ENCODE data around the gene SPDYE8. TPM values are rescaled to one million over a fixed set of nuclear protein-coding genes. Genes with fewer than 3 reads are reported as not detected.
"Not testable (repeated sequence)": the region's sequence is repeated elsewhere in the genome, so short reads cannot be mapped to it uniquely, and the experiment has no call there.

SPDYE8 gene
- total and polyA plus RNA-seq, 2 donors (not counting 1 experiment from before 2014, with no cell fraction given), result not detected

GRCh38 chr7:72976434-72976833 is 53.1 kb downstream of the SPDYE8 start:
- H3K27me3 ChIP-seq (replicated peaks in 1 of 4; ENCODE audit: control extremely low read depth in 1 of 4, control insufficient read depth in 3 of 4, insufficient read depth in 4 of 4, low read length in 3 of 4); intact Hi-C loops (cut with micrococcal nuclease); H4K20me1 ChIP-seq (ENCODE audit: control insufficient read depth, insufficient read depth, low read length, poor library complexity, severe bottlenecking); H3K4me3 Mint-ChIP-seq; ATAC-seq (ENCODE audit: low read depth); H3K4me1 ChIP-seq (ENCODE audit: control insufficient read depth in 2 of 2, insufficient read depth in 2 of 2, low read length in 2 of 2); H3K79me2 ChIP-seq (ENCODE audit: control insufficient read depth, insufficient read depth, low read length); H2AFZ ChIP-seq (ENCODE audit: insufficient read depth, low read depth, low read length, poor library complexity, severe bottlenecking); H3K4me3 ChIP-seq (ENCODE audit: control extremely low read depth in 1 of 5, extremely low read depth in 1 of 5, insufficient read depth in 1 of 5, low read depth in 2 of 5, low read length in 4 of 5); POLR2A ChIA-PET; DNase-seq; H3K27ac ChIP-seq (ENCODE audit: low read length in 2 of 2); H3K36me3 ChIP-seq (replicated peaks in 1 of 2; ENCODE audit: control extremely low read depth in 1 of 2, control insufficient read depth in 1 of 2, extremely low read depth in 1 of 2, insufficient read depth in 2 of 2, low read length in 1 of 2); CTCF ChIA-PET; H3K27me3 Mint-ChIP-seq; H3K9me3 ChIP-seq (ENCODE audit: control extremely low read depth in 1 of 3, control insufficient read depth in 2 of 3, insufficient read depth in 1 of 3, low read length in 2 of 3); H3K9ac ChIP-seq (ENCODE audit: low read length); H3K27ac Mint-ChIP-seq; H3K4me1 Mint-ChIP-seq; H3K9me3 Mint-ChIP-seq (ENCODE audit: insufficient read depth); H3K4me2 ChIP-seq (replicated peaks; ENCODE audit: low read depth, low read length, poor library complexity, severe bottlenecking): not testable (repeated sequence)
- no CpG with 5 or more reads among the region's 12 CpGs for WGBS (ENCODE audit: insufficient coverage)

GRCh38 chr7:72975656-72976286 is 53.8 kb downstream of the SPDYE8 start:
- H3K4me1 Mint-ChIP-seq; H3K79me2 ChIP-seq (ENCODE audit: control insufficient read depth, insufficient read depth, low read length); H3K27me3 Mint-ChIP-seq; POLR2A ChIA-PET; H3K4me2 ChIP-seq (replicated peaks; ENCODE audit: low read depth, low read length, poor library complexity, severe bottlenecking); H2AFZ ChIP-seq (ENCODE audit: insufficient read depth, low read depth, low read length, poor library complexity, severe bottlenecking); H3K4me3 ChIP-seq (ENCODE audit: control extremely low read depth in 1 of 5, extremely low read depth in 1 of 5, insufficient read depth in 1 of 5, low read depth in 2 of 5, low read length in 4 of 5); H3K9me3 Mint-ChIP-seq (ENCODE audit: insufficient read depth); H4K20me1 ChIP-seq (ENCODE audit: control insufficient read depth, insufficient read depth, low read length, poor library complexity, severe bottlenecking); intact Hi-C loops (cut with micrococcal nuclease); H3K9me3 ChIP-seq (ENCODE audit: control extremely low read depth in 1 of 3, control insufficient read depth in 2 of 3, insufficient read depth in 1 of 3, low read length in 2 of 3); ATAC-seq (ENCODE audit: low read depth); H3K36me3 ChIP-seq (replicated peaks in 1 of 2; ENCODE audit: control extremely low read depth in 1 of 2, control insufficient read depth in 1 of 2, extremely low read depth in 1 of 2, insufficient read depth in 2 of 2, low read length in 1 of 2); H3K9ac ChIP-seq (ENCODE audit: low read length); H3K27ac ChIP-seq (ENCODE audit: low read length in 2 of 2); H3K27me3 ChIP-seq (replicated peaks in 1 of 4; ENCODE audit: control extremely low read depth in 1 of 4, control insufficient read depth in 3 of 4, insufficient read depth in 4 of 4, low read length in 3 of 4); H3K4me1 ChIP-seq (ENCODE audit: control insufficient read depth in 2 of 2, insufficient read depth in 2 of 2, low read length in 2 of 2); H3K27ac Mint-ChIP-seq; H3K4me3 Mint-ChIP-seq; CTCF ChIA-PET; DNase-seq: not testable (repeated sequence)
- 97% methylated on average over 4 of the region's 55 CpGs for WGBS (ENCODE audit: insufficient coverage)

- H3K27ac Mint-ChIP-seq; H3K27me3 Mint-ChIP-seq; H2AFZ ChIP-seq (ENCODE audit: insufficient read depth, low read depth, low read length, poor library complexity, severe bottlenecking); H3K27ac ChIP-seq (ENCODE audit: low read length in 2 of 2); H4K20me1 ChIP-seq (ENCODE audit: control insufficient read depth, insufficient read depth, low read length, poor library complexity, severe bottlenecking); H3K4me2 ChIP-seq (replicated peaks; ENCODE audit: low read depth, low read length, poor library complexity, severe bottlenecking); H3K79me2 ChIP-seq (ENCODE audit: control insufficient read depth, insufficient read depth, low read length); H3K9me3 Mint-ChIP-seq (ENCODE audit: insufficient read depth); H3K9me3 ChIP-seq (ENCODE audit: control extremely low read depth in 1 of 3, control insufficient read depth in 2 of 3, insufficient read depth in 1 of 3, low read length in 2 of 3); H3K4me1 ChIP-seq (ENCODE audit: control insufficient read depth in 2 of 2, insufficient read depth in 2 of 2, low read length in 2 of 2); H3K4me3 Mint-ChIP-seq; H3K27me3 ChIP-seq (replicated peaks in 1 of 4; ENCODE audit: control extremely low read depth in 1 of 4, control insufficient read depth in 3 of 4, insufficient read depth in 4 of 4, low read length in 3 of 4); H3K4me1 Mint-ChIP-seq; H3K36me3 ChIP-seq (replicated peaks in 1 of 2; ENCODE audit: control extremely low read depth in 1 of 2, control insufficient read depth in 1 of 2, extremely low read depth in 1 of 2, insufficient read depth in 2 of 2, low read length in 1 of 2); POLR2A ChIA-PET; intact Hi-C loops (cut with micrococcal nuclease); ATAC-seq (ENCODE audit: low read depth); H3K9ac ChIP-seq (ENCODE audit: low read length); DNase-seq; H3K4me3 ChIP-seq (ENCODE audit: control extremely low read depth in 1 of 5, extremely low read depth in 1 of 5, insufficient read depth in 1 of 5, low read depth in 2 of 5, low read length in 4 of 5); CTCF ChIA-PET: not testable (repeated sequence)
- WGBS (ENCODE audit: insufficient coverage), result no CpG with 5 or more reads among the region's 7 CpGs
Measured at GRCh38 chr7:72974781-72975180, 54.8 kb downstream of the SPDYE8 start.

- POLR2A ChIA-PET; H3K4me3 Mint-ChIP-seq; H2AFZ ChIP-seq (ENCODE audit: insufficient read depth, low read depth, low read length, poor library complexity, severe bottlenecking); H3K27me3 ChIP-seq (replicated peaks in 1 of 4; ENCODE audit: control extremely low read depth in 1 of 4, control insufficient read depth in 3 of 4, insufficient read depth in 4 of 4, low read length in 3 of 4); H3K27ac Mint-ChIP-seq; H3K9me3 ChIP-seq (ENCODE audit: control extremely low read depth in 1 of 3, control insufficient read depth in 2 of 3, insufficient read depth in 1 of 3, low read length in 2 of 3); DNase-seq; H3K27ac ChIP-seq (ENCODE audit: low read length in 2 of 2); H3K4me3 ChIP-seq (ENCODE audit: control extremely low read depth in 1 of 5, extremely low read depth in 1 of 5, insufficient read depth in 1 of 5, low read depth in 2 of 5, low read length in 4 of 5); H3K27me3 Mint-ChIP-seq; CTCF ChIA-PET; H3K4me2 ChIP-seq (replicated peaks; ENCODE audit: low read depth, low read length, poor library complexity, severe bottlenecking); H3K4me1 Mint-ChIP-seq; intact Hi-C loops (cut with micrococcal nuclease); H3K79me2 ChIP-seq (ENCODE audit: control insufficient read depth, insufficient read depth, low read length); H3K36me3 ChIP-seq (replicated peaks in 1 of 2; ENCODE audit: control extremely low read depth in 1 of 2, control insufficient read depth in 1 of 2, extremely low read depth in 1 of 2, insufficient read depth in 2 of 2, low read length in 1 of 2); H3K4me1 ChIP-seq (ENCODE audit: control insufficient read depth in 2 of 2, insufficient read depth in 2 of 2, low read length in 2 of 2); H4K20me1 ChIP-seq (ENCODE audit: control insufficient read depth, insufficient read depth, low read length, poor library complexity, severe bottlenecking); H3K9ac ChIP-seq (ENCODE audit: low read length); H3K9me3 Mint-ChIP-seq (ENCODE audit: insufficient read depth); ATAC-seq (ENCODE audit: low read depth): not testable (repeated sequence)
- WGBS (ENCODE audit: insufficient coverage), result no CpG with 5 or more reads among the region's 6 CpGs
Measured at GRCh38 chr7:72971505-72971904, 58.1 kb downstream of the SPDYE8 start.
